COLO668 (cell line): ENCODE data around the gene MAP3K15.
"Not testable (repeated sequence)": the region's sequence is repeated elsewhere in the genome, so short reads cannot be mapped to it uniquely, and the experiment has no call there.

Experiments used
- DNase-seq: peaks from one replicate; lab custom pipeline; 2025; ENCODE audit not compliant: unreplicated experiment; lab: John Stamatoyannopoulos, UW

MAP3K15 gene

DNA sequence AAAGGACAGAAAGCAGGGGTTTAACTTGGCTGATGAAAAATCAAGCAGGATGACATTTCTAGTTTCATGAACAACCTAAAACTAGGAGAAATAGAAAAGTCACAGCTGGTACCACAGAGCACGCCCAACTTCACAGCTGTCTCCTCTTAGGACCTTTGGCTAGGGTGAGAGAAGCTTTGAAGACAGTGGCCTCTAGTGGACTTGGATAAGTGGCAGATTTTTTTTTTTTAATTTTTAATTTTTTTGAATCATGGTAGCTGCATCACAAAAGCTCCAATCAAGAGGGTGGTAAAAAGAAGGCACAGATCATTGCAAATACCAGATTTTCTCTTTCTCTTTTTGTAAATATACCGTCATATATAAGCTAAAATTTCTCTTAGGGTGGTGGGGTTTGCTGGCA is 20.2 kb upstream of the MAP3K15 start:
- no peak for DNase-seq

DNA sequence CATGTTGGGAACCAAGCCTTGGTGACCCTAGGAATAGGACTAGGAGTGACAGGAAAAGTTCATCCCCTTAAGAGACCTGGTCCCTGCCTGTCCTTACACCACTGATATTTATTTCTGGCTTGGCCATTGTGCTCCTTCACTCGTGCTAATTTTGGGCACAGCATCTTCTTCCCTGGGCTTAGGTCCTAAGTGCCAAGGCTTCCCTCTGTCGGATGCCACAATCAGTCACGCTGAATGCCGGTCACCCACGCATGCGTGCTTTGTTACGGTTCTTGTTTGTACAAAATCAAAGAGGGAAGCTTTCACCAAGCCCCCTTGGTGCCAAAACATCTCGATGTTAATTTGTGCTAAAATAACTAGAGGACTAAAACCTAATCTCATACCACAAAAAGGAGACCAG is 17.4 kb upstream of the MAP3K15 start:
- DNase-seq: no peak

GRCh38 chrX:19517965-19518364 is 2.7 kb upstream of the MAP3K15 start:
- no peak for DNase-seq

DNA sequence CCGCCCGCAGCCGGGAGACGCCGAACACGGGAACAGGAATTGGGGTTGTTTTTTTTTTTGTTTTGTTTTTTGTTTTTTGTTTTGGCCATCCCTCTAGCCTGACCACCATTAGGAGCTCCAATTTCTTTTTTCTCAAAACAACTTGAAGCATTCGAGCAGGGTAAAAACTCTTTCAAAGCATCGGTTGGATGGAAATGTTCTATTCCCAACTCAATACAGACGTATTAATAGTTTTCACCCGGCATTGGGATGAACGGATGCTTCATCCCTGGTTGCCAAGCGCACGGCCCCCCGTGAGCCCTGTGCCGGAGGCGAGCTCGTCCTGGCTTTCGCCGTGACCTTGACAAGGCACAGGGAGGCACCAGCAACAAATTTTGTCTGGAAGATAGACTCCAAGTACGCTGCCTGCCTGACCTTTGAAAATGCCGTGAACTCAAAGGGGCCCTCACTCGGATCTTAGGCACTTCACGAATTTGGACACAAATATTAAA is 352 bp upstream of the MAP3K15 start:
- DNase-seq: no peak

DNA sequence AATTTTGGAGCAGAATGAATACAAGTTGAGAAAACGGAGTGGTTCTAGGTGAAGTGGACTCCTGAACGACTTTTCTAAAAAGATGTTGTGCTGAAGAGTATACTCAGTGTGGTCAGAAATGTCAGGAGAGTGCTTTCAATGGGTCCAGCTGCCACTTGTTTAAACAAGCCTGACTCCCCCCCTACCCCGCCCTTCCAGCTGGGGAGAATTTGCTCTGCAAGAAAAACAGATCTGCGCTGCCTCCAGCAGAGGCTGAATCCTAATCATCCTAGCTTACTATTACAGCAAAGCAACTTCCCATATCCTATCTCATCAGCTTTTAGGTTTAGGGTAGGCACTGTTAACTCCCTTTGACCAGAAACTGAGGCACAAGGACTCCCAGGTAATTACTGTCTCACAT is 1.9 kb downstream of the MAP3K15 start:
- DNase-seq: peak; percentile 52

DNA sequence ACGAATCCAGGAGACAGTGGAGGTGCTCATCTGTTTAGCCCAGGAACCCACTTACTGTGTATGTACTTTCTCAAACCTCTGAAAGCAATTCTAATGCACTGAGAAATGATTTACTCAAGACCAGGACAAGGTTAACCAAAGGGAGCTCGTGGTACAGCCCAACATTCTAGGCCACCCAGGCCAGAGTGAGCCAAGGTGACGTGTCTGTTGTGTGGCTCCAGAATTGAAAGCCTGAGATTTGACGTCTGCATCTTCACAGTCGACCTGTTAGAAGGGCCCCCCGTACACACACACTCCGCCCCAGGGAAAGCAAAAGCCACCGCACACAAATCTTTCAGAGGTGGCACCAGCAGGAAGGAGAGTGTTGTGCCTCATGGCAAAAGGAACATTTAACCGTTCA is 2.3 kb downstream of the MAP3K15 start:
- DNase-seq: no peak

DNA sequence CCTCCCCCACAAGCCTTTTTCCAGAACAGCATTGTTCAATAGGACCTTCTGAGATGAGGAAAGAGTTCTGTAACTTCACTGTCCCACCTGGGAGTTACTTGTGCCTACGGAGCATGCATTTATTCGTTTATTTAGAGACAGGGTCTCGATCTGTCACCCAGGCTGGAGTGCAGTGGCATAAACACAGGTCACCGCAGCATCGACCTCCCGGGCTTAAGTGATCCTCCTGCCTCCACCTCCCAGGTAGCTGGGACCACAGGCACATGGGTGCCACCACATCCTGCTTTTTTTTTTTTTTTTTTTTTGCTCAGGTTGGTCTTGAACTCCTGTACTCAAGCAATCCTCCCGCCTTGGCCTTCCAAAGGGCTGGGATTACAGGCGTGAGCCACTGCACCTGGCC is 2.9 kb downstream of the MAP3K15 start:
- no peak for DNase-seq

DNA sequence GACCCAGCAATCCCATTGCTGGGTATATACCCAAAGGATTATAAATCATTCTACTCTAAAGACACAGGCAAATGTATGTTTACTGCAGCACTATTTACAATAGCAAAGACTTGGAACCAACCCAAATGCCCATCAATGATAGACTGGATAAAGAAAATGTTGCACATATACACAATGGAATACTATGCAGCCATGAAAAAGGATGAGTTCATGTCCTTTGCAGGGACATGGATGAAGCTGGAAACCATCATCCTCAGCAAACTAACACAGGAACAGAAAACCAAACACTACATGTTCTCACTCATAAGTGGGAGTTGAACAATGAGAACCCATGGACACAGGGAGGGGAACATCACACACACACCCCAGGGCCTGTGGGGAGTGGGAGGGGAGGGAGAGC is 3.5 kb downstream of the MAP3K15 start:
- DNase-seq: not testable (repeated sequence)

DNA sequence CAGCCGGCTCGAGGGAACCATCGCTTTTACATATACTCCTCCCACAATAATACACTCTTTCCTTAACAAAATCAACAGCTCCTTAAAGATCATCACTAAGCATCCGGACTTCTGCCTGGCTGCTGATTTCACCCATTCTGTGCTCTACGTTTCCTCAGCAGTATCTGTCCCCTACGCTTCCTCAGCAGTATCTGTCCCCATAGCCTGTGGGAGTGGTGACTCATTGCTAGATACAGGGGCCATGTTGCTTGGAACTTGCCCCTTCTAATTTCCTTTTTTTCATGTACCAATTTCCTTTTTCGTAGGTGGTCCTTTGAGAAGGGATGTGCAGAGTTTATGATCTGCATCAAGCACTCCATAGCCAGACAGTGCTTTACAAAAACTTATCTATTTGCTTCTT is 18.6 kb downstream of the MAP3K15 start:
- DNase-seq: no peak

DNA sequence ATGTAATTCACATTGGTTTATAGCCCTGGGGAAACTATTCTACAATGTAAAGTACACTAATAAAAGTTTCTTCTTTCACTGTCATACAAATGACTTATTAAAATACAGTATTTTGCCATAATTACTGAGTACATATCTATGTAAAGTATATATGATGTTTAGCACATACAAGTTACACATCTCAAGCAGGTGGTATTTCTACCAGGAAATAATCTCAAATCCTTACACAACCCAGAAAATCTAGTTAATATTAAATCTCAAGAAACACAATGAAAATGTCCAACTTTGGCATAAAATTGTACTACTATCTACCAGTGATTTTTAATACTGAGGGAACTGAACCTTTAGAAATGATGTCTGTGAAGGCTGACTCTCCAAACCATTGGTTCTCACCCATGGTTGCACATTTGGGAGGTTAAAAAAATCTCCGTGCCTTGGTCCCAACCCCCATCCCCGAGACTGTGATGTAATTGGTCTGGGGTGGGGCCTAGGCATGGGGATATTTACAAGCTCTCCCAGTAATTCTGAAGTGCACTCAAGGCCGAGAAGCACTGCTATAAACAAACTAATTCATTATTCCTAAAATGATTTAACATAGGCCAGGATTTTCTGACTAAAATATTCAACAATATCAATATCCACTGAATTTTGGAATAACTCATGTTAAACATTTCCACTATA is 27.6 kb downstream of the MAP3K15 start:
- DNase-seq: no peak

DNA sequence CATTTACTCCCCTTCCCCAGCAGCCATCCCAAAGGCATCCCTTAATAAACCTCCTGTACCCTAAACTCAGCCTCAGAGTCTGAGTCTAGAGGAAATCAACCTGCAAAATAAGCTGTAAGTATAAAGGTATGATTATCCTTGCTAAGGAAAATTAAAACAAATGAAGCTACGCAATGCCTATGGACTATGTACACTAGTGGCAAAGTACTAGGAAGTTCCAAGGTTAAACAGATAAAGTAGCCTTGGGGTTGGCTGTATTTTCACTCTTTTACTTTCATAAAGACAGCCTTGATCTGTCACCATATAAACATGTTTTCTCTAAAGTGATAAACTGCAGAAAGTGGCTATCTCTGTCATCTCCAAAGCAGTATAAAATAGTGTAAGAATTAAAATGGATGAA is 35.9 kb downstream of the MAP3K15 start:
- DNase-seq: no peak

GRCh38 chrX:19468383-19468782 is 46.9 kb downstream of the MAP3K15 start:
- DNase-seq: not testable (repeated sequence)

- no peak for DNase-seq
Observed at GRCh38 chrX:19462879-19463278, 52.4 kb downstream of the MAP3K15 start.

DNA sequence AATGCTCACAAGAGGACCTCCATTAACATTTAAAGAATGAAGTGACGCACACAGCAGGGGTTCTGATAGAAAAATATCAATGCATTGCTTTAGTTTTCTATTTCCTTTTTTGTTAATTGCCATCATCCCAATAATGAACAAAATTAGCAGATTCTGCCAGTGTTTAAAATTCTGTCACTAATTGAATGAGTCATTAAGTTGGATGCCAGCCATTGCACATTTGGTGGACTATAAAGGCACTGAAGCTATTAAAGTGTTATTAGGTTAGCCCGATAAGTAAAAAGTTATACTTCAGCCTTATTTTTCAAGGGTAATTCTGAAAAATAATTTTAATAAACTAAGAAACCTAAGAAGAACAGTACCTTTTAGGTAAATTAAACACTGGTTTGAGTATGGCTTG is 53.1 kb downstream of the MAP3K15 start:
- no peak for DNase-seq

GRCh38 chrX:19457662-19458061 is 57.6 kb downstream of the MAP3K15 start:
- no peak for DNase-seq

- no peak for DNase-seq
Observed at GRCh38 chrX:19448077-19448476, 67.2 kb downstream of the MAP3K15 start.

- DNase-seq: no peak
Observed at GRCh38 chrX:19446397-19446796, 68.9 kb downstream of the MAP3K15 start.

GRCh38 chrX:19445772-19446171 is 69.5 kb downstream of the MAP3K15 start:
- not testable (repeated sequence) for DNase-seq

- no peak for DNase-seq
Observed at GRCh38 chrX:19443869-19444526, 71.3 kb downstream of the MAP3K15 start.

DNA sequence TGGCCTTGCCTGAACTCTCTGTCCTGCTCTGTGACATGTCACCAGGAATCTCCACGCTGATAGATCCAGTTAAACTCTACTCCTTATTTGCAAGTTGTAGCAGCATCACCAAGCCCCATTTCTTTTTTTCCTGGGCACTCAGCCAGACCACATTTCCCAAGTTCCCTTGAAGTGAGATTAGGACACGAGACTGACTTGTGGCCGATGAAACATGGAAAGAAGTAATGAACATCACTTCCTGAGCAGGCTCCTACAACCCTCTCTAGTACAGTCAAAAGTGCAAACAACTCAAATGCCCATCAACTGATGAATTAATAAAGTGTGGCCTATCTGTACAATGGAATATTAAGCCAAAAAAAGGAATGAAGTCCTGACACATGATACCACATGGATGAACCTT is 74.6 kb downstream of the MAP3K15 start:
- DNase-seq: no peak

GRCh38 chrX:19422661-19423060 is 92.6 kb downstream of the MAP3K15 start:
- DNase-seq: not testable (repeated sequence)

DNA sequence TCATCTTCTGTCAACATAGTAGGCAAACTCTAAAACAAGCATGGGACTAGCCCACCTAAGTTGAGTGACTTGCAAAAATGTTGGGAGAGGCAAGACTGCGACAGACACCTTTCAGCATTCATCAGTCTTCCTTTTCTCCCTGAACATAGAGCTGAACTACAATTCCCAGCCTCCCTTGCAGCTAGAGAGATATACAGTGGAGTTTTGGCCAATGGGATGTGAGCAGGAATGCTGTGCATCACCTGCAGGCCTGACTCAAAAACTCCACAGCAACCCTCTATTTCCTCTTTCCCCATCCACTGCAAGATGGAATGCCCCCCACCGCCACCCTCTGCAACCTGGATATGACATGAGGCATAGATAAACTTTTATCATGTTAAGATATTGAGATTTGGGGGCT is 105.0 kb downstream of the MAP3K15 start:
- DNase-seq: no peak

GRCh38 chrX:19403696-19404095 is 111.6 kb downstream of the MAP3K15 start:
- no peak for DNase-seq
